HG03039 (cell line): ENCODE measurements around the gene ARL13B.
A peak's percentile ranks its signal among the peaks of the same experiment; 100 is the strongest.
"Not testable (repeated sequence)": the region's sequence is repeated elsewhere in the genome, so short reads cannot be mapped to it uniquely, and the experiment has no call there.

ENCODE experiments used
- ATAC-seq: cut with Tn5 transposase; IDR thresholded peaks from one replicate; pipeline ENCODE4 v1.9.1; 2021; ENCODE audit warnings: mild to moderate bottlenecking, moderate library complexity; ENCODE audit not compliant: unreplicated experiment

Gene ARL13B

DNA sequence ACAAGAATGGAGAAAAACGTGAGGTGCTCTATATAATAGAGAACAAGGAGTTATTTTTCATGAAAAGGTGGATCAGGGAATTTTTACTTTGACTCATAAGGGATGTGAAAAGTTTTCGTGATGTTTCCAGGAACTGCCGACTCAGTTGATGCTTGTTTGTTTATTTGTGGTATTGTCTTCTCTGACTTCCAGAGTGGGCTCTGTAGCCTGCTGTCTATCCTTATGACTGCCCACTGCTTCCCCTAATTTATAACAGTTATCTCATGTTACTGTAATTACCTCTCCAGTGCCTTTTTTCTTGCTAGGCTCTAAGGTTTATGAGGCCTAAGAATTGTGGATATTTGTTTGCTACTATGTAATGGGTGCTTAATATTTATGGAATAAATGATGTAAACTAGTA, 12.3 kb downstream of the ARL13B start:
- no peak for ATAC-seq

DNA sequence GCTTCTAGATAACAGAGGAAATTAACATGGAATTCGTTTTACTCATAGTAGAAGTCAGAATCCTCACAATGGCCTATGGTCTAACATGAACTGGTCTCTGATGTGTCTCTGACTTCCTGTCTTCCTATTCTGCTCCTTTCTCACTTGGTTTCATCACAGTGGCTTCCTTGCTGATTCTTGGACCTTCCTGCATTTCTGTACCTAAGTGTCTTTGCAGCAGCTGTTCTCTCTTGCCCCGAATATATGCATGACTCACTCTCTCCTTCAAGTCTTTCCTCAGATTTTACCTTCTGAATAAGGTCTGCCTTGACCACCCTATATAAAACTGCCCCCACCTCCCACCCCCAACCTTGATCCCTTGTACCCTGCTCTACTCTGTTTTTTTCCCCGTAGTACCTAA, 14.1 kb downstream of the ARL13B start:
- no peak for ATAC-seq

- ATAC-seq = no peak
Observed at GRCh38 chr3:94001191-94001590, 21.2 kb downstream of the ARL13B start.

DNA sequence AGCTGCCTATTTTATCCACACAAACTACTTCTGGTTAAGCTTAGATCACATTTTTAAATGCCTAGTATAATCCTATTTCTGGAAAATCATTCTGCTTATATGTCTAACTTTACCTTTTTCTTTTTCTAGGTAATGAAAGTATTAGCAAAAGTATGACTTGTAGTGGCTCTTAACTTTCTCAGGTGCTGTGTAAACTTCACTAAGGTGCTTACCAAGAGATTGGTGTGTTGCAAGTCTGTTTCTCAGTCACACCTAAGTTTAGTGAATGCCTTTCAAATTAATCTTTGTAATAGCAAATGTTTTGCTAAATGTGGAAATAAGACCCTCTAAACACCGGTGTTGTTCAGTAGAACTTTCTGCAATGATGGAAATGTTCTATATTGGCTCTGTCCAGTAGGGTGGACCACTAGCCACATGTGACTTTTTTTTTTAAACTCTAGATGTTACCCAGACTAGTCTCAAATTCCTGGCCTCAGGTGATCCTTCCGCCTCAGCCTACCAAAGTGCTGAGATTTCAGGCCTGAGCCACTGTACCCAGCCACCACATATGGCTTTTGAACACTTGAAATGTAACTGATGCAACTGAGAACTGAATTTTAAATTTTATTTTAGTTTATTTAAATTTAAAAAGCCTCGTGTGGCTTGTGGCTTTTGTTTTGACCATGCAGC, 22.0 kb downstream of the ARL13B start:
- no peak for ATAC-seq

DNA sequence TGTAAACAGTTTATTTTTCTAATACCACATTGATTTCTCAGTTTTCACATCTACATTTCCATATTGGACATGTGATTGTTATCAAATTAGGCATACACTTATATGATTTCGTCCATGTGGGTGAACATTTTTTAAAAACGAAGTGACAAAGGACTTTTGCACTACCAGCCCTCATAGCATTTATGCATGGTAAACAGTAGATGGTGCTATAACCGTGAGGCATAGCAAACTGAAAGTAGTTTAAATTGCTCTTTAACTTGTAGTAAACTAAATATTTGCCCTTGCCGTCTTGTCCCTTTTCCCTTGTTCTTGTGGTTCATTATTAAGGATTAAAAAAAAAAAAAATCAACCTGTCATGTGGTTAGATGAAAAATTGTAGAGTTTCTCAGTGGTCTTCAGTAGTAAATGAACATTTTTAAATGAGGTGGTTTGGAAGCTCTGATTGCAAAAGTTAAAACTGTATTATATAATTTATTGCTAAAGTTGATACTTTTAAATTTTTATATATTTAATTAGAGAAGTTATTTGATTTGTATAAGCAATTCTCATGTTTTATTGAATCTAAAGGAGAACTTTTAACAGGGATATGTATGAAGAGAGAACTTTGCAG, 24.5 kb downstream of the ARL13B start:
- peak; percentile 81 for ATAC-seq

DNA sequence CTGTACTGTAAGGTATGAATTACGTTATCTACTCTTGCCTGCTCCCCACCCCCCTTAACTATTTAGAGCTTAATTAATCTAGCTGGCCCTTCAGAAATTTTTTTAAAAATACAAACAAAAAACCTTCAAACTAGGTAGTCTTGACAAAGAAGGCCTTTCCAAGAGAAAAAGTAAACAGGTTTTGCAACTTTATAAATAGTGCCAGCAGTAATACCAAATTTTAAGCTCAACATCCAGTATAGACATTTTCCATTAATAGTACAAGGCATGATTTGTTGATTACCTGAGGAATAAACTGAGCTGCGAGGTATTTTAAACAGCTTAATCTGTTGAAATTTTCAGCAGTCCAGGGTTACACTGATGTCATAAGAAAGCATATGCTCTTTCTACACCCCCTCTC, 28.3 kb downstream of the ARL13B start:
- ATAC-seq = no peak

GRCh38 chr3:94009608-94010007, 29.7 kb downstream of the ARL13B start:
- ATAC-seq = no peak

DNA sequence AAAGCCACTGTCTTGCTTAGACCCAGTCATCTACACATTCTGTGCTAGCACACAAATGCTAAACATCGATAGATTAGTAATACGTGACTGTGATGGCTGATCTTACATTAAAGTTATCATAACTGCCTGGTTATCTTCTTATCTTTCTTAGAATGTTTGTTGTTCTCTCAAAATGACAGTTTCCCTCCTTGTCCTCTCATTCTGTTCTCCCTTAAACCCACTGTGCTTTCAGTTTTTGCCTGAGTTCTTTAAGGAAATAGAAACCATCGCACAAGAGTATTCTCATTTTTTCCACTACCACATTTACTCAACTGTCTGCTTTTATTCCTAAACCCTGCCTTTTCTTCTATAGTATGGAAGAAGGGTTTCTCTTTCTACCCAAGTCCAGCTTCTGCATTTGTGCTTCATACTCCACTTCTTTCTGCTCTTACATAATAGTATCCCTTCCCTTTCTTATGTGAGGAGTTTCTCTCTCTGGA, 31.3 kb downstream of the ARL13B start:
- no peak for ATAC-seq

DNA sequence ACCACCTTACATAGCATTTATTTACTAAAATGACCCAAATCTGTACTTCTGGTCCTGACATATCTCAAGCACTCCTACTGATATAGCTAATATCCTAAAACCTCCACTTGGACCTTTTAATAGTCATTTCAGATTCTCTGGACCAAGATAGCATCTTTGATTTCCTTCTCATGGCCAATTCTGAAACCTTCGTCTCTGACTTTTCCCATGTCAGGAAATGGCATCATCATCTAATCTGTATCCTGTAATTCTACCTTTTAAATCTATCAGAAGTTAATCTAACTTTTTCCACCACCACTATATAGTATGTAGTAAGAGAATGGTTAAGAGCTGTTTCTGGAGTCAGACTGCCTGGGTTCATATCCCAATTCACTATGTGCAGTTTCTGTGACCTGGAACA, 32.2 kb downstream of the ARL13B start:
- no peak for ATAC-seq

DNA sequence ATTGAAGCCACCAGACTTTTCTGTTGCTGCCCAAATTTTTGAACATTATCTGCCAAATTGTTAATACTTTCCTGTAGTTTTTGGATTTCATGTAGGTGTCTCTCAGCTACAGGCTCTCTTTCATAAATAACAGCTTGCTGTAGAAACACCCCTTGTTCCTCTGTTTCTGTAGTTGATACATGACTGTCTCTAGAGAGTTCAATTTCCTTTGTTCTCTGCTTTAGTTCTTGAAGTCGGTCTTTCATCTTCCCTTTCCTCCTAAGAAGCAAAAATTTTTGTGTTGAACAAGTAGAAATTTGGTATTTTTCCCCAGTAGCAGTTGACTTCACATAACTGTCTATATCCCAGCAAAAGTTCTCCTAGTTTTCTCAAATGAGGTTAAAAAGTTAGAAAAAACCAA, 35.1 kb downstream of the ARL13B start:
- no peak for ATAC-seq

DNA sequence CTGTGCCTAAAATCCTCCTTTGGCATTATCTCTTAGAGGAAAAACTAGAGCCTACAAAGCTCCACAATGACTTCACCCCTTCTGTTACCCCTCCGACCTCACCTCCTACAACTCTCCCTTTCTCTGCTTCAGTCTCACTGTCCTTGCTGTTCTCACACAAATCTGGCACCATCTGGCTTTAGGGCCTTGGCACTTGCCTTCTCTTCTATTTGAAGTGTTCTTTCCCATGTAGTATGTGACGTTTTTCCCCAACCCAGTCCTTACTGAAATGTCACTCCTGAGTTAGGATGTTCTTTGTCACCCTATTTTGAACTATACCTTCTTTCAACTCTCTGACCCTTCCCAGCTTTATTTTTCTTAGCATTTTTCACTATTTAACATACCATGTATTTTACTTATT, 39.7 kb downstream of the ARL13B start:
- ATAC-seq = no peak

- no peak for ATAC-seq
Observed at GRCh38 chr3:94020293-94020692, 40.3 kb downstream of the ARL13B start.

- ATAC-seq = no peak
Observed at GRCh38 chr3:94024385-94024784, 44.4 kb downstream of the ARL13B start.

- no peak for ATAC-seq
Observed at GRCh38 chr3:94026623-94027022, 46.7 kb downstream of the ARL13B start.

GRCh38 chr3:94028093-94028837, 48.3 kb downstream of the ARL13B start, which contains the start of gene STX19:
Gene STX19 (minus strand): TSS chr3:94028597. CDS start chr3:94015269, 13,328 bp downstream.
- no peak for ATAC-seq

GRCh38 chr3:94036909-94037507, 57.1 kb downstream of the ARL13B start:
- peak; percentile 82 for ATAC-seq

DNA sequence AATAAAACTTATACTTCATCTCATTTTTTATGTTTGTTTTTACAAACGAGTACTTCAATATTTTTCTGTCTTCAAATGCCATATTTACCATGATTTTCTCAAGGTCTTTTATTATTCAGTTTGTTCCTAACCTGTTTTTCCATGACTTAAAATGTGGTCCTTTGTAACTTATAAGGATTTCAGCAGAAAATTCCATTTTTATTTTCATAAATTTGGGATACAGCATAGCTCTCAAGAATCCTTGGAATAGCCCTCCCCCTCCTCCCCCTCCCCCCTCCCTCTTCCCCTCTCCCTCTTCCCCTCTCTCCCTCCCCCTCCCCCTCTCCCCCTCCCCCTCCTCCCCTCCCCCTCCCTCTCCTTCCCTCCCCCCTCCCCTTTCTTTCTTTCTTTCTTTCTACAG, 63.3 kb downstream of the ARL13B start:
- ATAC-seq = no peak

- ATAC-seq = not testable (repeated sequence)
Observed at GRCh38 chr3:94044100-94044936, 64.4 kb downstream of the ARL13B start.

DNA sequence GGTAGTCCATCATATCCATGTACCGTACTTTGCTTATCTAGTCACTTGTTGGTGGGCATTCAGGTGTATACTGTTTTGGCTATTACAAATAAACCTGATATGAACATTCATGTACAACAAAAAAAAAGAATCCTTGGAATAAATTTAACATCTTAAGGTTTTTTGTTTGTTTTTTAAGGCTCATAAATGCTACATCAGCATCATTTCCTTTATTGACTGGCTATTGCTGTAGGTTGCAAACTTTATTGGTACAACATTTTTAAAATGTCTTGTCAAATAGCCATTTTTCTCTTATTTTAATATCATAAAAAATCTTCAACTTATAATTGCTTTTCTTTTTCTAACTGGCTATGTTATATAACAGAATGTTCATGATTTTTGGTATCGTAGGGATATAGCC, 66.6 kb downstream of the ARL13B start:
- no peak for ATAC-seq

DNA sequence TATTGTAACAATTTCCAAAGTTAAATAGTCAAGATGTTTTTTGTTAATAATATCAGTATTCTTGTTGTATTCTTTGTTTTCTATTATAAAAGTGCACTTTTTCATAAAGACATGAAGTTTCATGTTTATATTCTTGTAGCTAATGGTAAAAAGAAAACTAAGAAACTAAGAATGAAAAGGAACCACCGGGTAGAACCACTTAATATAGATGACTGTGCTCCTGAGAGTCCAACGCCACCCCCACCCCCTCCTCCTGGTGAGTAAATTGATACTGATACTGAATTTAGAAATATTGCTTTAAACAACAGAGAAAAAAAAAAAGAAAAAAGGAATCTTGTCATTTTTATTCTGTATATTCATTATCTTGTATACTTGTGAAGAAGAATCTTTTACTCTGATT, 69.3 kb downstream of the ARL13B start:
- ATAC-seq = no peak

DNA sequence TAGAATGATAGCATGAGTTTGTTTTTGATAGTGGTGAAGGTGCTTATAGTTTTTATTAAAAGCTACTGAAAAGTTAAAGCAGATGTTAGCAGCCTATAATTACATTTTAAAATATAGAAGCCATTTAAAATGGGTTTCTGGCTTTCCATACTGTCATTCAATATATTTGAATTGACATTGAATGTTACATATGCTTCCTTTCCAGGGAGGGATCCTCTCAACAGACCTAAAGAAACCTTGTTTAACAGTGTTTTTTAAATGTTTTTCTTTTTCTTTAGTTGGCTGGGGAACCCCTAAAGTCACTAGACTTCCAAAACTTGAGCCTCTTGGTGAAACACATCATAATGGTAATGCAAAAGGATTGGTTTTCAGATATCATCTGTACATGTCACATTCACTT, 70.6 kb downstream of the ARL13B start:
- ATAC-seq = no peak
